Osteocyte (in vitro differentiated cells): ENCODE measurements around the gene TMEM232. TPM values are rescaled to one million over a fixed set of nuclear protein-coding genes. Genes with fewer than 3 reads are reported as not detected.

Source experiments
- DNase-seq: peaks from one replicate; pipeline ENCODE4 v3.0.0; 2021; ENCODE audit warnings: mixed read lengths; ENCODE audit not compliant: unreplicated experiment; ENCODE audit errors: extremely low spot score
- H3K27ac Mint-ChIP-seq: one replicate; pipeline ENCODE4 v1.8.0; 2021; ENCODE audit warnings: mild to moderate bottlenecking, mixed read lengths; ENCODE audit not compliant: unreplicated experiment
- H3K27me3 Mint-ChIP-seq: one replicate; pipeline ENCODE4 v1.8.0; 2021; ENCODE audit warnings: mixed read lengths; ENCODE audit not compliant: unreplicated experiment
- H3K36me3 Mint-ChIP-seq: one replicate; pipeline ENCODE4 v1.8.0; 2021; ENCODE audit warnings: mixed read lengths; ENCODE audit not compliant: unreplicated experiment
- H3K4me1 Mint-ChIP-seq: one replicate; pipeline ENCODE4 v1.8.0; 2021; ENCODE audit warnings: mixed read lengths; ENCODE audit not compliant: unreplicated experiment
- H3K4me3 Mint-ChIP-seq: one replicate; pipeline ENCODE4 v1.8.0; 2021; ENCODE audit warnings: mild to moderate bottlenecking, moderate library complexity, mixed read lengths; ENCODE audit not compliant: unreplicated experiment
- H3K9me3 Mint-ChIP-seq: one replicate; pipeline ENCODE4 v1.8.0; 2021; ENCODE audit warnings: mixed read lengths; ENCODE audit not compliant: unreplicated experiment
- CTCF ChIP-seq: fragments of 200-600 bp; sonication (generic); IDR thresholded peaks from 2 replicates; pipeline ENCODE4 v1.5.0; 2021; ENCODE audit warnings: antibody characterized with exemption, mild to moderate bottlenecking, moderate library complexity
- total RNA-seq: library from RNA; stranded (reverse); gene quantifications from 2 replicates; pipeline ENCODE4 v1.2.1, GENCODE V29; 2021

TMEM232 gene
- total RNA-seq, 1 donor from 2014 or later = 3.5 TPM

GRCh38 chr5:110760158-110760557 lies 33.7 kb upstream of the TMEM232 start:
- DNase-seq = no peak
- no peaks in the 10 kb centered on the region for H3K4me1 Mint-ChIP-seq
- TF ChIP-seq CTCF = no peak
- peaks cover 21% of the 10 kb centered on the region for H3K36me3 Mint-ChIP-seq
- H3K4me3 Mint-ChIP-seq = no peak overlapping the region
- no peaks in the 10 kb centered on the region for H3K9me3 Mint-ChIP-seq
- H3K27me3 Mint-ChIP-seq = no peaks in the 10 kb centered on the region
- no peak overlapping the region for H3K27ac Mint-ChIP-seq

- Mint-ChIP-seq H3K4me3 (no peak overlapping the region), H3K4me1 (no peaks in the 10 kb centered on the region), H3K9me3 (no peaks in the 10 kb centered on the region), H3K36me3 (peaks cover 17% of the 10 kb centered on the region), H3K27ac (no peak overlapping the region), H3K27me3 (no peaks in the 10 kb centered on the region)
- no peak for DNase-seq
- TF ChIP-seq CTCF = peak; percentile 75
Measured at GRCh38 chr5:110757118-110757729, 30.8 kb upstream of the TMEM232 start.

GRCh38 chr5:110754181-110754580 lies 27.7 kb upstream of the TMEM232 start:
- Mint-ChIP-seq H3K27me3 (no peaks in the 10 kb centered on the region), H3K4me1 (no peaks in the 10 kb centered on the region), H3K36me3 (peaks cover 25% of the 10 kb centered on the region), H3K27ac (peak overlapping the region; percentile 48), H3K9me3 (no peaks in the 10 kb centered on the region), H3K4me3 (no peak overlapping the region)
- no peak for DNase-seq
- no peak for TF ChIP-seq CTCF

- no peak for TF ChIP-seq CTCF
Measured at GRCh38 chr5:110753600-110753999, 27.1 kb upstream of the TMEM232 start.

GRCh38 chr5:110752953-110753352 lies 26.5 kb upstream of the TMEM232 start:
- Mint-ChIP-seq H3K4me3 (no peak overlapping the region), H3K27me3 (no peaks in the 10 kb centered on the region), H3K9me3 (no peaks in the 10 kb centered on the region), H3K27ac (no peak overlapping the region), H3K36me3 (peaks cover 28% of the 10 kb centered on the region), H3K4me1 (no peaks in the 10 kb centered on the region)
- TF ChIP-seq CTCF = no peak
- DNase-seq = no peak

More at GRCh38 chr5:110753600-110753999, 27.1 kb upstream of the TMEM232 start:
- peaks cover 31% of the 10 kb centered on the region for H3K36me3 Mint-ChIP-seq
- H3K9me3 Mint-ChIP-seq = no peaks in the 10 kb centered on the region
- no peaks in the 10 kb centered on the region for H3K4me1 Mint-ChIP-seq
- DNase-seq = no peak
- no peaks in the 10 kb centered on the region for H3K27me3 Mint-ChIP-seq
- H3K4me3 Mint-ChIP-seq = no peak overlapping the region
- H3K27ac Mint-ChIP-seq = no peak overlapping the region
